ENCODE results near the gene NAGS. TPM values are rescaled to one million over a fixed set of nuclear protein-coding genes. Genes with fewer than 3 reads are reported as not detected.
A peak's percentile ranks its signal among the peaks of the same experiment; 100 is the strongest.

Gene NAGS
- total and polyA plus RNA-seq, 8 donors = 0.09 to 1.8 (median 0.48) TPM

DNA sequence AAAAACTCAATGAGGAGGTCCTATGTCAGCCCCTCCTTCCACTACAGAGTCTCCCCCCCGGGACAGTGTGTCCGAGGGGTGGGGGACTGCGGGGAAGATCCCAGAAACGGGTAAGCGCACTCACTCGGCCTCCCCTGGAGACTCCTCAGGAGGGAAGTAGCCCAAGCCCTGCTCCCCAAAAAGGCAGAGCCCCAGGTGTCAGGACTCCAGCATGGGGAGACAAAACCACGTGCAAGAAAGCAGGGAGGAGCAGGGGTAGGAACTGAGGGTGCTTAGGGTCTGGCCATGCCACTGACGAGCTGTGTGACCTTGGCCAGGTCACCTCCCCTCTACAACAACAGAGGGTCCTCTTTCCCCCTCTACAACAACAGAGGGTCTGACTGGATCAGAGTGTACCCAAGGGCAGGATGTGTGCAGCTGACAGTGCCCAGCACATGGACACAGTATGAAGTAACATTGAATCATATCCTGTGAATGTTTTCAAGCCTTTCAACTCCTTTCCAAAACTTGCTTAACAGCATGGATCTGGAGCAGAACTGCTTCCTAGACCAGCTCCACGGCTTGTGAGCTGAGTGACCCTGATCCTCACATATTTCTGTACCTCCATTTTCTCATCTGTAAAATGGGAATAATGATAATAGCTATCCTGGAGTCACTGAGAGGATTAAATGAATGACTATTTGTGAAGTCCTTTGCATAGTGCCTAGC is 2.1 kb upstream of the NAGS start:
- H3K9me3 ChIP-seq = no peaks in the 10 kb centered on the region
- no peak overlapping the region for H3K4me3 ChIP-seq
- peaks cover 0 to 11% (median 2%) of the 10 kb centered on the region in 4 donors for H3K27me3 ChIP-seq
- intact Hi-C loops (cut with DNase I) = no loop called here
- FAIRE-seq (no peak), DNase-seq (no peak), ATAC-seq (no peak)
- H3K36me3 ChIP-seq = no peaks in the 10 kb centered on the region
- 68 to 78% methylated on average over 9 of the region's 9 CpGs for WGBS, 2 donors
- H3K27ac ChIP-seq = no peak overlapping the region
- peaks cover 0 to 16% (median 7%) of the 10 kb centered on the region in 3 donors for H3K4me1 ChIP-seq
- TF ChIP-seq CTCF (IDR thresholded peaks at IDR 0.05) = no peak

DNA sequence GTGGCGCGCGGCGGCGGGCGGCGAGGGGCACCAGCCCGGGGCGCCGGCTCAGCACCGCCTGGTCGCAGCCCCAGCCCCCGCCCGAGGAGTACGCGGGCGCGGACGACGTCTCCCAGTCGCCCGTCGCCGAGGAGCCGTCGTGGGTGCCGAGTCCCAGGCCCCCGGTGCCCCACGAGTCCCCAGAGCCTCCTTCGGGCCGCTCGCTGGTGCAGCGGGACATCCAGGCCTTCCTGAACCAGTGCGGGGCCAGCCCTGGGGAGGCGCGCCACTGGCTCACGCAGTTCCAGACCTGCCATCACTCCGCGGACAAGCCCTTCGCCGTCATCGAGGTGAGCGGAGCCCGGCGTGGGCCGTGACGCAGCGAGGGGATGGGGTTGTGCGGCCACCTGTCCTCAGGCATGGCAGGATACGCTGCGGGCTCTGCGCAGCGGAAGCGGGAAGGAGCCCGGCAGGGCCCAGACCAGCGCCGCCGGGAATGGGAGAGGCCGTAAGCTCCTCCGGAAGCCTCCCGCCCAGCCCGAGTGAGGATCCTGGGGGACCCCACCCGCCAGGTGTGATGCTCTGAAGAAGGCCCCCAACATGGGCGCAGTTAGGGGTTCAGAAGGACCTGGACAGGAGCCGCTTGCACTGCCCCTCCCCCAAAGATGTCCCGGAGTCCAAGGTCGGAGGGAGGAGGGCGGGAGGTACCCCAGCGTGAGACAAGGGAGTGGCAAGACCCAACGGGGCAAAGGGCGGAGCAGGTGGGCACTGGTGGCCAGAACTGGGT is 522 bp downstream of the NAGS start:
- FAIRE-seq (no peak), DNase-seq (peak in 4 of 6 donors; percentile 34 to 75 (median 61)), ATAC-seq (no peak)
- no peaks in the 10 kb centered on the region for H3K9me3 ChIP-seq
- TF ChIP-seq CTCF (IDR thresholded peaks at IDR 0.05) = no peak
- WGBS, 2 donors = 9 to 10% methylated on average over 50 to 71 of the region's 71 CpGs
- H3K27me3 ChIP-seq = peaks cover 0 to 11% (median 2%) of the 10 kb centered on the region in 4 donors
- intact Hi-C loops (cut with DNase I) = no loop called here
- peak overlapping the region in 2 of 4 donors; percentile 42 to 48 for H3K4me3 ChIP-seq
- H3K4me1 ChIP-seq = peaks cover 4 to 22% (median 13%) of the 10 kb centered on the region in 3 donors
- H3K36me3 ChIP-seq = no peaks in the 10 kb centered on the region
- H3K27ac ChIP-seq = no peak overlapping the region

DNA sequence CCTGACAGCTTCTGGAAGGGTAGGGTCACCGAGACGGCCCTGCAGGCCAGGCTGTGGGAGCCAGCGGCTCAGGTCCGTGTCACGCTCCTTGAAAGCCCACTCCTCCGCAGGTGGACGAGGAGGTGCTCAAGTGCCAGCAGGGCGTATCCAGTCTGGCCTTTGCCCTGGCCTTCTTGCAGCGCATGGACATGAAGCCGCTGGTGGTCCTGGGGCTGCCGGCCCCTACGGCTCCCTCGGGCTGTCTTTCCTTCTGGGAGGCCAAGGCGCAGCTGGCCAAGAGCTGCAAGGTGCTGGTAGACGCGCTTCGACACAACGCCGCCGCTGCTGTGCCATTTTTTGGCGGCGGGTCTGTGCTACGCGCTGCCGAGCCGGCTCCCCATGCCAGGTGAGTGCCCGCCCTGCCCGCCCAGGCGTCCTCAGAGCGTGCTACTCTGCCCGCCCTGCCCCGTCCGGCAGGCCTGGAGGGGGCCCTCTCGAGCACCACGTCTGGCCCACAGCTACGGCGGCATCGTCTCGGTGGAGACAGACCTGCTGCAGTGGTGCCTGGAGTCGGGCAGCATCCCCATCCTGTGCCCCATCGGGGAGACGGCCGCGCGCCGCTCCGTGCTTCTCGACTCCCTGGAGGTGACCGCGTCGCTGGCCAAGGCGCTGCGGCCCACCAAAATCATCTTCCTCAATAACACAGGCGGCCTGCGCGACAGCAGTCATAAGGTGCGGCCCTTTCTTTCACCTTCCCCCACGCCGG is 1.3 kb downstream of the NAGS start:
- 5 to 7% methylated on average over 43 to 59 of the region's 59 CpGs for WGBS, 2 donors
- peaks cover 4 to 22% (median 13%) of the 10 kb centered on the region in 3 donors for H3K4me1 ChIP-seq
- H3K27ac ChIP-seq = no peak overlapping the region
- TF ChIP-seq CTCF (IDR thresholded peaks at IDR 0.05) = no peak
- H3K9me3 ChIP-seq = no peaks in the 10 kb centered on the region
- FAIRE-seq (no peak), ATAC-seq (peak; percentile 51 to 69 (median 59)), DNase-seq (peak; percentile 43 to 84 (median 58))
- intact Hi-C loops (cut with DNase I) = no loop called here
- H3K4me3 ChIP-seq = peak overlapping the region; percentile 3 to 48 (median 38)
- peaks cover 0 to 11% (median 2%) of the 10 kb centered on the region in 4 donors for H3K27me3 ChIP-seq
- no peaks in the 10 kb centered on the region for H3K36me3 ChIP-seq

DNA sequence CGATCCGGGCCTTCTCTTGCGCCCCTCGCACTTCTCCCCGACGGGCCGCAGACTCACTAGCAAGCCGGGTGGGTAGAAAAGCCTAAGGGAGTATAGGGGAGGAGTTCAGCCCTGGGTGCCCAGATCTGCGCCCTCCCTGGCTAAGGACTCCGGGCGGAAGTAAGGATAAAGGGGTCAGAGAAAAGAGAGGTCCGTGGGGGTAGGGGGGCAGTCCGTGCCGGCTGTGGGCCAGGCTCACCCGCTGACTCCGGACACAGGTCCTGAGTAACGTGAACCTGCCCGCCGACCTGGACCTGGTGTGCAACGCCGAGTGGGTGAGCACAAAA is 1.8 kb downstream of the NAGS start:
- Histone ChIP-seq H3K27ac (peak overlapping the region in 2 of 4 donors; percentile 22 to 23), H3K4me3 (peak overlapping the region; percentile 3 to 48 (median 38)), H3K4me1 (peaks cover 4 to 22% (median 13%) of the 10 kb centered on the region in 3 donors), H3K27me3 (peaks cover 0 to 11% (median 2%) of the 10 kb centered on the region in 4 donors), H3K36me3 (no peaks in the 10 kb centered on the region), H3K9me3 (no peaks in the 10 kb centered on the region)
- DNase-seq = no peak
- no peak for FAIRE-seq
- ATAC-seq = peak in 1 of 4 donors; percentile 6
- 3 to 5% methylated on average over 20 to 21 of the region's 21 CpGs for WGBS, 2 donors
- intact Hi-C loops (cut with DNase I) = no loop called here
- TF ChIP-seq CTCF (IDR thresholded peaks at IDR 0.05) = no peak
